Astrocyte of the cerebellum (primary cell): Measurements from ENCODE around the gene ADAMTS17.

ENCODE experiments used
- DNase-seq: peaks from one replicate; pipeline ENCODE4 v3.0.0-alpha.2; 2011; ENCODE audit warnings: low read depth
- H3K4me3 ChIP-seq: 2 replicates; pipeline ENCODE4 v1.5.1; 2011; ENCODE audit warnings: mild to moderate bottlenecking, low read depth, low read length, moderate library complexity
- in situ Hi-C: cut with HindIII; loops from 2 replicates; pipeline ENCODE4 v1.10.0; 2017; ENCODE audit warnings: low sequenced_read_pairs
- TF ChIP-seq, protein P1 (sequence below): IDR thresholded peaks from 2 replicates; pipeline ENCODE4 v1.5.1; 2012; ENCODE audit warnings: low read length, low read depth, moderate library complexity, mild to moderate bottlenecking; ENCODE audit errors: missing control alignments

ADAMTS17 gene

GRCh38 chr15:100061944-100062343, 279.8 kb downstream of the ADAMTS17 start:
- H3K4me3 ChIP-seq: no peak overlapping the region
- in situ Hi-C loops: no loop called here
- TF ChIP-seq, protein P1, sequence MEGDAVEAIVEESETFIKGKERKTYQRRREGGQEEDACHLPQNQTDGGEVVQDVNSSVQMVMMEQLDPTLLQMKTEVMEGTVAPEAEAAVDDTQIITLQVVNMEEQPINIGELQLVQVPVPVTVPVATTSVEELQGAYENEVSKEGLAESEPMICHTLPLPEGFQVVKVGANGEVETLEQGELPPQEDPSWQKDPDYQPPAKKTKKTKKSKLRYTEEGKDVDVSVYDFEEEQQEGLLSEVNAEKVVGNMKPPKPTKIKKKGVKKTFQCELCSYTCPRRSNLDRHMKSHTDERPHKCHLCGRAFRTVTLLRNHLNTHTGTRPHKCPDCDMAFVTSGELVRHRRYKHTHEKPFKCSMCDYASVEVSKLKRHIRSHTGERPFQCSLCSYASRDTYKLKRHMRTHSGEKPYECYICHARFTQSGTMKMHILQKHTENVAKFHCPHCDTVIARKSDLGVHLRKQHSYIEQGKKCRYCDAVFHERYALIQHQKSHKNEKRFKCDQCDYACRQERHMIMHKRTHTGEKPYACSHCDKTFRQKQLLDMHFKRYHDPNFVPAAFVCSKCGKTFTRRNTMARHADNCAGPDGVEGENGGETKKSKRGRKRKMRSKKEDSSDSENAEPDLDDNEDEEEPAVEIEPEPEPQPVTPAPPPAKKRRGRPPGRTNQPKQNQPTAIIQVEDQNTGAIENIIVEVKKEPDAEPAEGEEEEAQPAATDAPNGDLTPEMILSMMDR: no peak
- no peak for DNase-seq

GRCh38 chr15:100060276-100060926, 281.4 kb downstream of the ADAMTS17 start:
- peak; percentile 95 for DNase-seq
- in situ Hi-C loops: no loop called here
- H3K4me3 ChIP-seq: no peak overlapping the region
- TF ChIP-seq, protein P1: no peak

GRCh38 chr15:100059521-100059920, 282.3 kb downstream of the ADAMTS17 start:
- TF ChIP-seq, protein P1: no peak
- no peak for DNase-seq
- in situ Hi-C loops: no loop called here
- no peak overlapping the region for H3K4me3 ChIP-seq

DNA sequence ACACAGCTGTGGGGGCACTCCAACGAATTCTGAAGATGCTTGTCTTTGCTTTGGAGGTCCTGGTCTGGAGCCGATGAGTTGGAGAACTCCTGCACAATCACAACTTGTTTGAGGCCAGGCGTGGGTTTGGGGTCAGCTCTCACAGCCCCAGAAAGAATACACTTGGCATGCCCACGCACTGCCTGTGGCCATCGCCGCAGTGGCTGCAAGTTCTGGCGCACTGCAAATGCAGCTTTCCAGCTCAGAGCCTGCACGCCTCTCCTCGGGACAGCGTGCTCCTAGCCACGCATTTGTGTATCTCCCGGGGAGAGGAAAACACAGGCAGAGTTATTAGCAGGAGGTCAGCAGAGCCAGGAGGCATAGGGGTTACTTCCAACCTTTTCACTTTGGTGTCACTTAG, 282.7 kb downstream of the ADAMTS17 start:
- TF ChIP-seq, protein P1: no peak
- in situ Hi-C loops: no loop called here
- H3K4me3 ChIP-seq: no peak overlapping the region
- no peak for DNase-seq

GRCh38 chr15:100058458-100058857, 283.3 kb downstream of the ADAMTS17 start:
- H3K4me3 ChIP-seq: no peak overlapping the region
- TF ChIP-seq, protein P1: no peak
- no peak for DNase-seq
- in situ Hi-C loops: no loop called here

- no peak for DNase-seq
- no peak overlapping the region for H3K4me3 ChIP-seq
- in situ Hi-C loops: no loop called here
- TF ChIP-seq, protein P1: no peak
Observed at GRCh38 chr15:100057281-100057680, 284.5 kb downstream of the ADAMTS17 start.
